B cell (primary cell): ENCODE data around the gene TAC1. TPM values are rescaled to one million over a fixed set of nuclear protein-coding genes. Genes with fewer than 3 reads are reported as not detected.

Experiments
- ATAC-seq: fragments of 200-7000 bp; cut with Tn5 transposase; one replicate; pipeline ENCODE4 v1.10.0; 2021; ENCODE audit warnings: low read depth, mild to moderate bottlenecking, moderate number of reproducible peaks, moderate library complexity
- CTCF ChIA-PET: fragments of 350-600 bp; sonication (Branson Sonifier 250); formaldehyde crosslinking; loops from one replicate; lab custom pipeline; 2021; ENCODE audit warnings: antibody characterized with exemption, inconsistent platforms; lab: Charles Lee
- POLR2A ChIA-PET: fragments of 350-600 bp; sonication (Branson Sonifier 250); formaldehyde crosslinking; loops from one replicate; lab custom pipeline; 2021; ENCODE audit warnings: antibody characterized with exemption; lab: Charles Lee
- DNase-seq: peaks from one replicate; pipeline ENCODE4 v3.0.0; 2013
- H2AFZ ChIP-seq: 2 replicates; pipeline ENCODE4 v1.6.1; 2012; ENCODE audit warnings: mild to moderate bottlenecking, low read depth, low read length; ENCODE audit not compliant: insufficient read depth, poor library complexity, severe bottlenecking
- H3K27ac ChIP-seq, 2 donors: 1 replicate in 1 of 2; 2 replicates in 1 of 2; pipeline ENCODE4 v1.5.1; 2012 to 2013; ENCODE audit warnings: low read length in 2 of 2, mild to moderate bottlenecking in 2 of 2, moderate library complexity in 1 of 2
- H3K27me3 ChIP-seq, 4 experiments: fragments of 200-600 bp in 1 of 4; sonication (generic) in 1 of 4; replicated peaks in 1 of 4; 1 replicate in 2 of 4; 2 replicates in 2 of 4; pipeline versions ENCODE4 v1.6.1 to v1.7.0; 2013 to 2016; ENCODE audit warnings: low read length in 3 of 4, mild to moderate bottlenecking in 2 of 4, mixed read lengths in 1 of 4, moderate library complexity in 1 of 4; ENCODE audit not compliant: insufficient read depth in 4 of 4, control insufficient read depth in 3 of 4; ENCODE audit errors: control extremely low read depth in 1 of 4
- H3K36me3 ChIP-seq, 2 experiments: replicated peaks in 1 of 2; 1 replicate in 1 of 2; 2 replicates in 1 of 2; pipeline versions ENCODE4 v1.6.1 to v1.7.1; 2013; ENCODE audit warnings: low read length in 1 of 2; ENCODE audit not compliant: insufficient read depth in 2 of 2, control insufficient read depth in 1 of 2; ENCODE audit errors: control extremely low read depth in 1 of 2, extremely low read depth in 1 of 2
- H3K4me1 ChIP-seq, 2 donors: fragments of 200-600 bp in 1 of 2; sonication (generic) in 1 of 2; 1 replicate in 1 of 2; 2 replicates in 1 of 2; pipeline versions ENCODE4 v1.5.1 to v1.6.1; 2013 to 2017; ENCODE audit warnings: low read length in 2 of 2; ENCODE audit not compliant: control insufficient read depth in 2 of 2, insufficient read depth in 2 of 2
- H3K4me2 ChIP-seq: replicated peaks from 2 replicates; pipeline ENCODE3; 2012; ENCODE audit warnings: mild to moderate bottlenecking, low read depth, low read length; ENCODE audit not compliant: poor library complexity, severe bottlenecking
- H3K4me3 ChIP-seq, 5 experiments: fragments of 200-600 bp in 1 of 5; sonication (generic) in 1 of 5; 1 replicate in 3 of 5; 2 replicates in 2 of 5; pipeline versions ENCODE4 v1.5.1 to v1.7.0; 2011 to 2016; ENCODE audit warnings: low read length in 4 of 5, mild to moderate bottlenecking in 4 of 5, low read depth in 2 of 5, control low read depth in 1 of 5, moderate library complexity in 1 of 5; ENCODE audit not compliant: insufficient read depth in 1 of 5; ENCODE audit errors: control extremely low read depth in 1 of 5, extremely low read depth in 1 of 5
- H3K79me2 ChIP-seq: fragments of 200-600 bp; sonication (generic); one replicate; pipeline ENCODE4 v1.6.0; 2016; ENCODE audit warnings: low read length; ENCODE audit not compliant: control insufficient read depth, insufficient read depth
- H3K9ac ChIP-seq: fragments of 200-600 bp; sonication (generic); 2 replicates; pipeline ENCODE4 v1.6.1; 2017; ENCODE audit warnings: mild to moderate bottlenecking, low read length, moderate library complexity
- H3K9me3 ChIP-seq, 3 donors: one replicate each; pipeline versions ENCODE4 v1.6.1 to v1.7.1; 2013; ENCODE audit warnings: low read length in 2 of 3; ENCODE audit not compliant: control insufficient read depth in 2 of 3, insufficient read depth in 1 of 3; ENCODE audit errors: control extremely low read depth in 1 of 3
- H4K20me1 ChIP-seq: 2 replicates; pipeline ENCODE4 v1.6.0; 2012; ENCODE audit warnings: mild to moderate bottlenecking, low read length; ENCODE audit not compliant: insufficient read depth, control insufficient read depth, poor library complexity, severe bottlenecking
- H3K27ac Mint-ChIP-seq: one replicate; pipeline ENCODE4 v1.8.0; 2021; ENCODE audit warnings: mixed read lengths
- H3K27me3 Mint-ChIP-seq: one replicate; pipeline ENCODE4 v1.8.0; 2021; ENCODE audit warnings: mixed read lengths
- H3K4me1 Mint-ChIP-seq: one replicate; pipeline ENCODE4 v1.8.0; 2021; ENCODE audit warnings: mixed read lengths
- H3K4me3 Mint-ChIP-seq: one replicate; pipeline ENCODE4 v1.8.0; 2021; ENCODE audit warnings: mixed read lengths
- H3K9me3 Mint-ChIP-seq: one replicate; pipeline ENCODE4 v1.8.0; 2022; ENCODE audit warnings: mixed read lengths; ENCODE audit not compliant: insufficient read depth
- EZH2 ChIP-seq: IDR thresholded peaks from 2 replicates; pipeline ENCODE4 v1.6.1; 2012; ENCODE audit warnings: borderline replicate concordance, low read depth, mild to moderate bottlenecking, moderate library complexity, low read length; ENCODE audit not compliant: insufficient read depth, poor library complexity, severe bottlenecking
- WGBS: methylation state at CpG from one replicate; pipeline ENCODE4 v1.1.5; 2013; ENCODE audit warnings: missing lambda C conversion rate; ENCODE audit not compliant: insufficient coverage; 5-methylcytosine and 5-hydroxymethylcytosine counted together
- intact Hi-C: fragments of 100-400 bp; cut with micrococcal nuclease; formaldehyde crosslinking; loops from one replicate; pipeline ENCODE4 v1.10.0; 2022
- polyA plus RNA-seq: library from polyadenylated mRNA; depleted of rRNA; stranded (reverse); fragments of >200 nt; gene quantifications from 2 replicates; pipeline ENCODE4 v1.2.3, GENCODE V29; 2012
- total RNA-seq, 2 donors: library from RNA; stranded (reverse); fragments of 120-200 nt in 1 of 2; gene quantifications; 1 replicate in 1 of 2; 2 replicates in 1 of 2; pipeline versions ENCODE4 v1.2.3 to v1.2.4, GENCODE V29; 2013 to 2022
- TF ChIP-seq, protein P1 (sequence below): fragments of 200-600 bp; IDR thresholded peaks from one replicate; pipeline ENCODE4 v1.8.0; 2022; ENCODE audit warnings: antibody characterized with exemption, mild to moderate bottlenecking

Gene TAC1
- total and polyA plus RNA-seq, 2 donors (not counting 1 experiment from before 2014, with no cell fraction given) = not detected

DNA sequence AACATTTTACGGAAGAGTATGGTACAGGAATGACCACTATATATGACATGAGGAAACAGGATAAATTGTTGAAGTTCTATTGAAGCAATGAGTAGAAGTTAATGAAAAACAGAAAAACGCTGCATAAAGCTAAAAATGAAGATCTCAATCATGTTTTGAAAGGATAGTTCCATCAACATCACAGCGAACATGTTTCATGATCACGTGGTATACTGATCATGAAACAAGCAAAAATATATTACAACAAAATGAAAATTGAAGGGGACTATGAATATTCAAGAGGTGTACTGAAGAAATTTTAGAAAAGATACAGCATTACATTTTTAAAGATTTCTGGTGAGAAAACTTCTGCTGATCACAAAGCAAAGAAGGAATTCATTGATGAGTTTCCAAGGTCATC lies 45.9 kb upstream of the TAC1 start:
- H3K27ac ChIP-seq = no peak overlapping the region
- no peak overlapping the region for H2AFZ ChIP-seq
- no peak for TF ChIP-seq EZH2
- TF ChIP-seq, protein P1, sequence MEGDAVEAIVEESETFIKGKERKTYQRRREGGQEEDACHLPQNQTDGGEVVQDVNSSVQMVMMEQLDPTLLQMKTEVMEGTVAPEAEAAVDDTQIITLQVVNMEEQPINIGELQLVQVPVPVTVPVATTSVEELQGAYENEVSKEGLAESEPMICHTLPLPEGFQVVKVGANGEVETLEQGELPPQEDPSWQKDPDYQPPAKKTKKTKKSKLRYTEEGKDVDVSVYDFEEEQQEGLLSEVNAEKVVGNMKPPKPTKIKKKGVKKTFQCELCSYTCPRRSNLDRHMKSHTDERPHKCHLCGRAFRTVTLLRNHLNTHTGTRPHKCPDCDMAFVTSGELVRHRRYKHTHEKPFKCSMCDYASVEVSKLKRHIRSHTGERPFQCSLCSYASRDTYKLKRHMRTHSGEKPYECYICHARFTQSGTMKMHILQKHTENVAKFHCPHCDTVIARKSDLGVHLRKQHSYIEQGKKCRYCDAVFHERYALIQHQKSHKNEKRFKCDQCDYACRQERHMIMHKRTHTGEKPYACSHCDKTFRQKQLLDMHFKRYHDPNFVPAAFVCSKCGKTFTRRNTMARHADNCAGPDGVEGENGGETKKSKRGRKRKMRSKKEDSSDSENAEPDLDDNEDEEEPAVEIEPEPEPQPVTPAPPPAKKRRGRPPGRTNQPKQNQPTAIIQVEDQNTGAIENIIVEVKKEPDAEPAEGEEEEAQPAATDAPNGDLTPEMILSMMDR = no peak
- H3K4me3 Mint-ChIP-seq = no peak overlapping the region
- H3K4me3 ChIP-seq = no peak overlapping the region
- H3K9me3 ChIP-seq = no peaks in the 10 kb centered on the region
- POLR2A ChIA-PET = no interaction called here
- H4K20me1 ChIP-seq = no peaks in the 10 kb centered on the region
- H3K4me2 ChIP-seq = no peak overlapping the region
- H3K36me3 ChIP-seq = no peaks in the 10 kb centered on the region
- H3K9ac ChIP-seq = no peak overlapping the region
- H3K4me1 ChIP-seq = no peaks in the 10 kb centered on the region
- no peaks in the 10 kb centered on the region for H3K4me1 Mint-ChIP-seq
- intact Hi-C loops = no loop called here
- WGBS = no CpG with 5 or more reads among the region's 4 CpGs
- H3K27ac Mint-ChIP-seq = no peak overlapping the region
- no peaks in the 10 kb centered on the region for H3K79me2 ChIP-seq
- no peak for ATAC-seq
- H3K27me3 Mint-ChIP-seq = no peaks in the 10 kb centered on the region
- no peak for DNase-seq
- no peaks in the 10 kb centered on the region for H3K27me3 ChIP-seq
- CTCF ChIA-PET = no interaction called here
- H3K9me3 Mint-ChIP-seq = no peaks in the 10 kb centered on the region

DNA sequence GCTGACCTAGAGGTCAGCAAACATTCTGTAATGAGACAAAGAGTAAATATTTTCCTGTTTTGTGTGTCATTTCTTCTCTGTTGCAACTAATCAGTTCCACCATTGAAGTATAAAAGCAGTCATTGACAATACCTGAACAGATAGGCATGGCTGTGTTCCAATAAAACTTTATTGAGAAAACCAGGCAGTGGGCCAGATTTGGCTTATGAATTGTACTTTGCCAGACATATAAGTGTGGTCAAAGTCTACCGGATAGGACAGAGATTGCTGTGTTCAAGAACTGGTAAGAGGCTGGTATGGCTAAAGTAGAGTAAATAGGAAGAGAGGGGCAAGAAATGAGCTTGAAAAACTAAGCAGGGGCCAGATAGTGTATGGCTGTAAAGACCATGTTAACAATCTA lies 38.3 kb upstream of the TAC1 start:
- TF ChIP-seq, protein P1 = no peak
- TF ChIP-seq EZH2 = no peak
- Histone ChIP-seq H3K9me3 (no peaks in the 10 kb centered on the region), H3K4me1 (no peaks in the 10 kb centered on the region), H3K4me3 (no peak overlapping the region), H3K27me3 (no peaks in the 10 kb centered on the region), H3K9ac (no peak overlapping the region), H3K27ac (no peak overlapping the region), H3K36me3 (no peaks in the 10 kb centered on the region), H2AFZ (no peak overlapping the region), H4K20me1 (no peaks in the 10 kb centered on the region), H3K79me2 (no peaks in the 10 kb centered on the region), H3K4me2 (no peak overlapping the region)
- POLR2A ChIA-PET = no interaction called here
- ATAC-seq = no peak
- H3K27ac Mint-ChIP-seq = no peak overlapping the region
- intact Hi-C loops = no loop called here
- no peak for DNase-seq
- H3K4me1 Mint-ChIP-seq = no peaks in the 10 kb centered on the region
- CTCF ChIA-PET = no interaction called here
- H3K27me3 Mint-ChIP-seq = no peaks in the 10 kb centered on the region
- 80% methylated on average over 1 of the region's 1 CpG for WGBS
- H3K4me3 Mint-ChIP-seq = no peak overlapping the region
- H3K9me3 Mint-ChIP-seq = no peaks in the 10 kb centered on the region
